Measurements from ENCODE around the gene OS9. TPM values are rescaled to one million over a fixed set of nuclear protein-coding genes. Genes with fewer than 3 reads are reported as not detected.

The OS9 gene
- total RNA-seq, 2 experiments from 2014 or later, result 77.3 to 83.5 TPM

GRCh38 chr12:57741844-57742738, 48.2 kb downstream of the OS9 start:
- ChIA-PET CTCF (interaction anchor here (0.6 to 1.9 kb wide), 7 partner anchors 9 to 115 kb away, joined by 3 to 9 read pairs (median 4); partner anchors contain the start of gene OS9), POLR2A (interaction anchor here (0.6 to 1.2 kb wide), 2 partner anchors 48 to 174 kb away, joined by 4 to 5 read pairs; partner anchors contain the start of gene OS9)

GRCh38 chr12:57743769-57744168, 49.8 kb downstream of the OS9 start:
- CTCF ChIA-PET, result interaction anchor here (1.1 kb wide), 1 partner anchor 155 kb away, joined by 4 read pairs; no protein-coding TSS in a partner anchor
- POLR2A ChIA-PET, result no interaction called here

GRCh38 chr12:57744194-57744776, 50.4 kb downstream of the OS9 start:
- ChIA-PET CTCF (interaction anchor here (1.1 to 1.2 kb wide), 4 partner anchors 12 to 155 kb away, joined by 3 to 5 read pairs (median 4); partner anchors contain the start of gene TSFM), POLR2A (interaction anchor here (0.5 to 1.0 kb wide), 4 partner anchors 12 to 198 kb away, joined by 3 to 6 read pairs (median 3); partner anchors contain the start of gene DCTN2)

- ChIA-PET CTCF (interaction anchor here (1.1 to 1.2 kb wide), 4 partner anchors 11 to 154 kb away, joined by 3 to 5 read pairs (median 4); partner anchors contain the start of gene TSFM), POLR2A (interaction anchor here (0.5 to 1.0 kb wide), 4 partner anchors 12 to 198 kb away, joined by 3 to 6 read pairs (median 3); partner anchors contain the start of gene DCTN2)
These were observed 51.0 kb downstream of the OS9 start, which contains the start of gene TSPAN31 for GRCh38 chr12:57744777-57745484. TSPAN31 (plus strand) TSS chr12:57745039; CDS start chr12:57745155, 116 bp downstream.

- CTCF ChIA-PET, result interaction anchor here (1.1 to 1.2 kb wide), 2 partner anchors 14 to 37 kb away, joined by 3 read pairs; partner anchors contain the start of gene TSFM
- POLR2A ChIA-PET, result interaction anchor here (1.0 kb wide), 1 partner anchor 11 kb away, joined by 3 read pairs; no protein-coding TSS in a partner anchor
These were observed 51.6 kb downstream of the OS9 start for GRCh38 chr12:57745485-57745881.

- CTCF ChIA-PET, result no interaction called here
- POLR2A ChIA-PET, result no interaction called here
These were observed 52.1 kb downstream of the OS9 start for GRCh38 chr12:57746025-57746424.

GRCh38 chr12:57749061-57749460, 55.1 kb downstream of the OS9 start:
- POLR2A ChIA-PET, result no interaction called here
- CTCF ChIA-PET, result interaction anchor here (1.5 to 1.7 kb wide), 2 partner anchors 8 to 11 kb away, joined by 4 to 5 read pairs; no protein-coding TSS in a partner anchor

- POLR2A ChIA-PET, result no interaction called here
- CTCF ChIA-PET, result interaction anchor here (0.9 to 1.7 kb wide), 2 partner anchors 9 to 10 kb away, joined by 3 to 4 read pairs; no protein-coding TSS in a partner anchor
These were observed 56.9 kb downstream of the OS9 start for GRCh38 chr12:57750561-57751431.

GRCh38 chr12:57751432-57751787, 57.5 kb downstream of the OS9 start:
- POLR2A ChIA-PET, result interaction anchor here (0.6 kb wide), 1 partner anchor 95 kb away, joined by 3 read pairs; the partner anchor contains the start of gene CTDSP2

GRCh38 chr12:57751788-57752667, 58.1 kb downstream of the OS9 start, which contains the start of gene CDK4:
CDK4 (minus strand) TSS chr12:57752310; CDS start chr12:57751717, 593 bp downstream.
- POLR2A ChIA-PET, result interaction anchor here (0.6 kb wide), 1 partner anchor 95 kb away, joined by 3 read pairs; the partner anchor contains the start of gene CTDSP2
- CTCF ChIA-PET, result no interaction called here

More at GRCh38 chr12:57751432-57751787, 57.5 kb downstream of the OS9 start:
- CTCF ChIA-PET, result no interaction called here

- CTCF ChIA-PET, result no interaction called here
- POLR2A ChIA-PET, result no interaction called here
These were observed 58.7 kb downstream of the OS9 start for GRCh38 chr12:57752668-57753000.

- ChIA-PET POLR2A (no interaction called here), CTCF (interaction anchor here (1.1 to 1.4 kb wide), 2 partner anchors 11 to 29 kb away, joined by 3 read pairs; partner anchors contain the start of gene TSFM)
These were observed 59.9 kb downstream of the OS9 start for GRCh38 chr12:57753756-57754337.

GRCh38 chr12:57754411-57755193, 60.7 kb downstream of the OS9 start, which contains the start of gene MARCHF9:
MARCHF9 (plus strand) TSS chr12:57755103; CDS start chr12:57755529, 426 bp downstream.
- ChIA-PET POLR2A (interaction anchor here (0.6 kb wide), 1 partner anchor 9 kb away, joined by 7 read pairs; no protein-coding TSS in a partner anchor), CTCF (interaction anchor here (1.1 to 1.4 kb wide), 2 partner anchors 10 to 28 kb away, joined by 3 read pairs; partner anchors contain the start of gene TSFM)

GRCh38 chr12:57755194-57755453, 61.2 kb downstream of the OS9 start:
- ChIA-PET CTCF (interaction anchor here (1.4 kb wide), 1 partner anchor 10 kb away, joined by 3 read pairs; no protein-coding TSS in a partner anchor), POLR2A (interaction anchor here (0.6 kb wide), 1 partner anchor 8 kb away, joined by 7 read pairs; no protein-coding TSS in a partner anchor)
